RWPE2 (cell line): ENCODE data around the gene KCNK1.
"Not testable (repeated sequence)": the region's sequence is repeated elsewhere in the genome, so short reads cannot be mapped to it uniquely, and the experiment has no call there.

ENCODE experiments used
- ATAC-seq: fragments of 200-7000 bp; cut with Tn5 transposase; 3 replicates; pipeline ENCODE4 v1.9.1; 2021; ENCODE audit warnings: low read depth
- DNase-seq: peaks from one replicate; pipeline ENCODE4 v3.0.0-alpha.2; 2020; ENCODE audit warnings: low spot score
- H3K27ac ChIP-seq: fragments of 450-650 bp; 2 replicates; pipeline ENCODE4 v1.5.1; 2017; ENCODE audit warnings: mild to moderate bottlenecking; ENCODE audit not compliant: poor library complexity, severe bottlenecking
- H3K27me3 ChIP-seq: fragments of 250-450 bp; sonication (Bioruptor Pico); 2 replicates; pipeline ENCODE4 v1.5.1; 2021; ENCODE audit warnings: mild to moderate bottlenecking, moderate library complexity; ENCODE audit not compliant: insufficient read depth, poor library complexity, severe bottlenecking
- H3K36me3 ChIP-seq: fragments of 250-450 bp; sonication (Bioruptor Pico); 2 replicates; pipeline ENCODE4 v1.5.1; 2020; ENCODE audit warnings: low read depth, mild to moderate bottlenecking, moderate library complexity
- H3K4me1 ChIP-seq: fragments of 250-450 bp; sonication (Bioruptor Pico); 2 replicates; pipeline ENCODE4 v1.5.1; 2021; ENCODE audit warnings: mild to moderate bottlenecking, moderate library complexity; ENCODE audit not compliant: insufficient read depth, poor library complexity, severe bottlenecking
- H3K4me3 ChIP-seq: fragments of 250-450 bp; sonication (Bioruptor Pico); 2 replicates; pipeline ENCODE4 v1.5.1; 2021; ENCODE audit warnings: mild to moderate bottlenecking, moderate library complexity; ENCODE audit not compliant: severe bottlenecking
- H3K9me3 ChIP-seq: fragments of 250-450 bp; sonication (Bioruptor Pico); 2 replicates; pipeline ENCODE4 v1.5.1; 2021; ENCODE audit warnings: mild to moderate bottlenecking, moderate library complexity; ENCODE audit not compliant: severe bottlenecking
- TF ChIP-seq, protein P1 (sequence below): fragments of 450-650 bp; IDR thresholded peaks from one replicate; pipeline ENCODE4 v1.5.1; 2017; ENCODE audit warnings: mild to moderate bottlenecking, moderate library complexity; ENCODE audit not compliant: poor library complexity, severe bottlenecking

KCNK1 gene

GRCh38 chr1:233606813-233607212, 7.1 kb upstream of the KCNK1 start:
- no peaks in the 10 kb centered on the region for H3K36me3 ChIP-seq
- DNase-seq, result no peak
- no peak for ATAC-seq
- H3K4me1 ChIP-seq, result peaks cover 3% of the 10 kb centered on the region
- TF ChIP-seq, protein P1, sequence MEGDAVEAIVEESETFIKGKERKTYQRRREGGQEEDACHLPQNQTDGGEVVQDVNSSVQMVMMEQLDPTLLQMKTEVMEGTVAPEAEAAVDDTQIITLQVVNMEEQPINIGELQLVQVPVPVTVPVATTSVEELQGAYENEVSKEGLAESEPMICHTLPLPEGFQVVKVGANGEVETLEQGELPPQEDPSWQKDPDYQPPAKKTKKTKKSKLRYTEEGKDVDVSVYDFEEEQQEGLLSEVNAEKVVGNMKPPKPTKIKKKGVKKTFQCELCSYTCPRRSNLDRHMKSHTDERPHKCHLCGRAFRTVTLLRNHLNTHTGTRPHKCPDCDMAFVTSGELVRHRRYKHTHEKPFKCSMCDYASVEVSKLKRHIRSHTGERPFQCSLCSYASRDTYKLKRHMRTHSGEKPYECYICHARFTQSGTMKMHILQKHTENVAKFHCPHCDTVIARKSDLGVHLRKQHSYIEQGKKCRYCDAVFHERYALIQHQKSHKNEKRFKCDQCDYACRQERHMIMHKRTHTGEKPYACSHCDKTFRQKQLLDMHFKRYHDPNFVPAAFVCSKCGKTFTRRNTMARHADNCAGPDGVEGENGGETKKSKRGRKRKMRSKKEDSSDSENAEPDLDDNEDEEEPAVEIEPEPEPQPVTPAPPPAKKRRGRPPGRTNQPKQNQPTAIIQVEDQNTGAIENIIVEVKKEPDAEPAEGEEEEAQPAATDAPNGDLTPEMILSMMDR, result no peak
- no peak overlapping the region for H3K27ac ChIP-seq
- H3K27me3 ChIP-seq, result no peaks in the 10 kb centered on the region
- no peaks in the 10 kb centered on the region for H3K9me3 ChIP-seq
- no peak overlapping the region for H3K4me3 ChIP-seq

- peak; percentile 85 for ATAC-seq
- TF ChIP-seq, protein P1, result no peak
Measured at GRCh38 chr1:233607252-233608119, 6.4 kb upstream of the KCNK1 start.

GRCh38 chr1:233608988-233609387, 4.9 kb upstream of the KCNK1 start:
- DNase-seq, result no peak
- Histone ChIP-seq H3K36me3 (no peaks in the 10 kb centered on the region), H3K4me3 (no peak overlapping the region), H3K9me3 (no peaks in the 10 kb centered on the region), H3K4me1 (peaks cover 3% of the 10 kb centered on the region), H3K27me3 (no peaks in the 10 kb centered on the region), H3K27ac (no peak overlapping the region)
- TF ChIP-seq, protein P1, result no peak
- ATAC-seq, result no peak

More at GRCh38 chr1:233607252-233608119, 6.4 kb upstream of the KCNK1 start:
- Histone ChIP-seq H3K9me3 (no peaks in the 10 kb centered on the region), H3K4me1 (peaks cover 3% of the 10 kb centered on the region), H3K36me3 (no peaks in the 10 kb centered on the region), H3K4me3 (no peak overlapping the region), H3K27me3 (no peaks in the 10 kb centered on the region), H3K27ac (no peak overlapping the region)
- no peak for DNase-seq

- H3K27me3 ChIP-seq, result no peaks in the 10 kb centered on the region
- TF ChIP-seq, protein P1, result no peak
- ATAC-seq (no peak), DNase-seq (no peak)
- no peak overlapping the region for H3K4me3 ChIP-seq
- H3K4me1 ChIP-seq, result peaks cover 3% of the 10 kb centered on the region
- no peaks in the 10 kb centered on the region for H3K9me3 ChIP-seq
- no peaks in the 10 kb centered on the region for H3K36me3 ChIP-seq
- H3K27ac ChIP-seq, result no peak overlapping the region
Measured at GRCh38 chr1:233609926-233610325, 4.0 kb upstream of the KCNK1 start.

DNA sequence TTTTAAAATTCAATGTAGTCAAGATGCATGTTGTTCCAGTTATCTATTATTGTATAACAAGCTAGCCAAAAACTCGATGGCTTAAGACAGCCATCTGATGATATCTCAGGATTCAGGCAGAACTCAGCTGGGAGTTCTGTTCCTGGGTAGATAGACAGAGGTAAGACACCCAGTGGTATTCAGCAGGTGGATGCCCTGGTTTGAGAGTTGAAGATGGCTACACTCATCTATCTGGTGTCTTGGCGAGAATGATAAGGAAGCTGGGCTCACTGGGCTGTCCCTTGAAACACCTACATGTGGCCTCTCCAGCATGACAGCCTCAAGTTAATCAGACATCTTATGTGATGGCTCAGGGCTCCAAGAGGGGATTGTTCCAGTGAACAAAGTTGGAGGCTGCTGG, 3.3 kb upstream of the KCNK1 start:
- Histone ChIP-seq H3K27me3 (no peaks in the 10 kb centered on the region), H3K36me3 (no peaks in the 10 kb centered on the region), H3K4me1 (peaks cover 3% of the 10 kb centered on the region), H3K9me3 (no peaks in the 10 kb centered on the region), H3K27ac (no peak overlapping the region), H3K4me3 (no peak overlapping the region)
- no peak for DNase-seq
- no peak for ATAC-seq
- TF ChIP-seq, protein P1, result no peak

DNA sequence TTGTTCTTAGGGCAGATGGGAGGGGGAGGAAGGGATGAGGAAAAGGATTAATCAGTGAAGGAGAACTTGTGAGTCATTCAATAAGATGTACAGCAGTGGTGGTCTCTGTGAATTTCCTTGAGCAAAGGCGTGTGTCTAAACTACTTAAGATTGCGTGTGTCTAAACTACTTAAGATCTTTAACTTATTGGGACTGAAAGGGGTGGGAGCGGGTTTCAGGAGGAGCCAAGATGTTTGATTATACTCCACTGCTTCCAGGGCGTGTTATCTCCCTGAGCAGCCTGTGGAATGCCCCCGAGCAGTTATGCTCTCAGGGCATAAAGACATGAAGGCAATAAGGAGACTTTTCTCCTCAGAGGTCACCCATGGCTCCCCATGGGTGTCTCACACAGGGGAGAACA, 2.5 kb upstream of the KCNK1 start:
- not testable (repeated sequence) for H3K9me3 ChIP-seq, H3K36me3 ChIP-seq, ATAC-seq, H3K27ac ChIP-seq, DNase-seq, H3K4me3 ChIP-seq, H3K27me3 ChIP-seq, H3K4me1 ChIP-seq
